ENCODE results near the gene TRIP11. TPM values are rescaled to one million over a fixed set of nuclear protein-coding genes. Genes with fewer than 3 reads are reported as not detected.

TRIP11 gene
- total RNA-seq, 3 donors from 2014 or later = 39.7 to 64.1 (median 41.1) TPM

- TF ChIP-seq CTCF (IDR thresholded peaks at IDR 0.05) = no peak
- TF ChIP-seq POLR2A (IDR thresholded peaks at IDR 0.05) = no peak
- no peak for TF ChIP-seq POLR2AphosphoS5 (IDR thresholded peaks at IDR 0.05)
- no peaks in the 10 kb centered on the region for H3K4me1 ChIP-seq
- H3K27me3 ChIP-seq = no peaks in the 10 kb centered on the region
- no peak overlapping the region for H3K4me3 ChIP-seq
- H3K9me3 ChIP-seq = no peaks in the 10 kb centered on the region
- intact Hi-C loops (cut with DNase I; ENCODE audit: low total_unique reads) = no loop called here
- no peaks in the 10 kb centered on the region for H3K36me3 ChIP-seq
- peak overlapping the region; percentile 56 to 57 for H3K27ac ChIP-seq
- DNase-seq (ENCODE audit: low spot score in 2 of 2) = no peak
Observed at GRCh38 chr14:91925727-91926121, 114.1 kb downstream of the TRIP11 start.

- Histone ChIP-seq H3K27ac (peak overlapping the region; percentile 56 to 57), H3K4me1 (no peaks in the 10 kb centered on the region), H3K9me3 (no peaks in the 10 kb centered on the region), H3K36me3 (no peaks in the 10 kb centered on the region), H3K27me3 (no peaks in the 10 kb centered on the region), H3K4me3 (no peak overlapping the region)
- intact Hi-C loops (cut with DNase I; ENCODE audit: low total_unique reads) = no loop called here
- no peak for DNase-seq (ENCODE audit: low spot score in 2 of 2)
- TF ChIP-seq POLR2A (IDR thresholded peaks at IDR 0.05) (no peak), CTCF (IDR thresholded peaks at IDR 0.05) (no peak), POLR2AphosphoS5 (IDR thresholded peaks at IDR 0.05) (no peak)
Observed at GRCh38 chr14:91925001-91925726, 114.7 kb downstream of the TRIP11 start.

GRCh38 chr14:91920526-91920925 is 119.3 kb downstream of the TRIP11 start:
- Histone ChIP-seq H3K27ac (peak overlapping the region; percentile 74 to 84), H3K36me3 (no peaks in the 10 kb centered on the region), H3K4me3 (no peak overlapping the region), H3K9me3 (no peaks in the 10 kb centered on the region), H3K27me3 (no peaks in the 10 kb centered on the region), H3K4me1 (peaks cover 0 to 6% of the 10 kb centered on the region in 2 donors)
- TF ChIP-seq CTCF (IDR thresholded peaks at IDR 0.05) (no peak), POLR2AphosphoS5 (IDR thresholded peaks at IDR 0.05) (no peak), POLR2A (IDR thresholded peaks at IDR 0.05) (no peak)
- DNase-seq (ENCODE audit: low spot score in 2 of 2) = no peak
- intact Hi-C loops (cut with DNase I; ENCODE audit: low total_unique reads) = no loop called here

- peak overlapping the region; percentile 74 to 84 for H3K27ac ChIP-seq
- intact Hi-C loops (cut with DNase I; ENCODE audit: low total_unique reads) = no loop called here
- H3K4me3 ChIP-seq = no peak overlapping the region
- peaks cover 0 to 6% of the 10 kb centered on the region in 2 donors for H3K4me1 ChIP-seq
- DNase-seq (ENCODE audit: low spot score in 2 of 2) = peak in 1 of 2 donors; percentile 55
- no peaks in the 10 kb centered on the region for H3K36me3 ChIP-seq
- H3K27me3 ChIP-seq = no peaks in the 10 kb centered on the region
- no peak for TF ChIP-seq CTCF (IDR thresholded peaks at IDR 0.05)
- peak in 2 of 3 donors; percentile 16 to 55 for TF ChIP-seq POLR2AphosphoS5 (IDR thresholded peaks at IDR 0.05)
- no peak for TF ChIP-seq POLR2A (IDR thresholded peaks at IDR 0.05)
- H3K9me3 ChIP-seq = no peaks in the 10 kb centered on the region
Observed at GRCh38 chr14:91919814-91920213, 120.0 kb downstream of the TRIP11 start.

GRCh38 chr14:91918186-91918883 is 121.5 kb downstream of the TRIP11 start:
- peaks cover 0 to 6% of the 10 kb centered on the region in 2 donors for H3K4me1 ChIP-seq
- TF ChIP-seq POLR2A (IDR thresholded peaks at IDR 0.05) (no peak), POLR2AphosphoS5 (IDR thresholded peaks at IDR 0.05) (peak in 1 of 3 donors; percentile 42)
- no peaks in the 10 kb centered on the region for H3K36me3 ChIP-seq
- peak overlapping the region; percentile 81 to 84 for H3K27ac ChIP-seq
- H3K9me3 ChIP-seq = no peaks in the 10 kb centered on the region
- H3K4me3 ChIP-seq = no peak overlapping the region
- intact Hi-C loops (cut with DNase I; ENCODE audit: low total_unique reads) = no loop called here
- DNase-seq (ENCODE audit: low spot score in 2 of 2) = no peak
- H3K27me3 ChIP-seq = no peaks in the 10 kb centered on the region

Other genes starting within 250 kb of the TRIP11 start
- 100 to 1,000 TPM in 2 of 3 donors, 10 to 100 TPM in 1; 36.6 to 169 (median 166) TPM for gene TC2N, start 172.5 kb downstream of the TRIP11 start, total RNA-seq
- gene FBLN5, start 92.4 kb downstream of the TRIP11 start, total RNA-seq = 100 to 1,000 TPM in 1 of 3 donors, 10 to 100 TPM in 2; 81.8 to 171 (median 83.2) TPM
- 10 to 100 TPM; 36.2 to 46.7 (median 36.7) TPM for gene ATXN3, start 66.5 kb upstream of the TRIP11 start, total RNA-seq
- gene NDUFB1, start 81.6 kb upstream of the TRIP11 start, total RNA-seq = 100 to 1,000 TPM; 211 to 256 (median 225) TPM
- gene CPSF2, start 81.9 kb upstream of the TRIP11 start, total RNA-seq = 10 to 100 TPM; 20.0 to 38.2 (median 34.9) TPM

All from breast epithelium (tissue), 4 donors.